ENCODE measurements around the gene PIAS2.

The PIAS2 gene

DNA sequence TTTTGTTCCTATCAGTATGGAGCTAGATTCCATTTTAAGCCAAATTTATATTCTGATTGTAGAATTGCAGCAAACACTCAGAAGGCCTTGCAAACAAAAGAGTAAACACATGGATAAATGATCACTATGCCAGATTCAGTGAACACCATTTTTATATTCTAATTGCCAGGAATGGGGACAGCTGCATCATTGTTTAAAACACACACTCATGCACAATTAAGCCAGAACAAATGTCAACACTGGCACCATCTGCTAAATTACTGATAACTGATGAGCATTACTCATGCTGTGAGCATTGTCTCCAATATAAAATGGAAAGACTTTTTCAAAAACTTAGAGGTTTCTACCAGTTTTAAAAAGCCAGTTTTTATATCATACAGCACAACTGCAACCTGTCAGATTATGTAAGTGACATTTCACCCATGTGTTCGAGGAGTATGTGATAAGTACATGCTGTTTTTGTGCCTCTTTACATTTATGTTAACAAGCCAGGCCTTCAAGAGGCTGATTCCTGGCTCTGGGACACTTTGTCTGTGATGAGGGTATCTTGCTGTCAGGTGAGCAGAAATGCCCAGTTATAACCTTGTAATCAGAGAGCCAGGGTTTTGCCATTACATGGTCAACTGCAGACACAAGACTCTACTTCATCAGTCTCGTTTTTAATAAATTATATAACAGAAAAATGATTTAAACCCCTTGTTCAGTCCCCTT lies 156.1 kb downstream of the PIAS2 start:
- no peak for DNase-seq (ENCODE audit: low read depth in 2 of 2)

DNA sequence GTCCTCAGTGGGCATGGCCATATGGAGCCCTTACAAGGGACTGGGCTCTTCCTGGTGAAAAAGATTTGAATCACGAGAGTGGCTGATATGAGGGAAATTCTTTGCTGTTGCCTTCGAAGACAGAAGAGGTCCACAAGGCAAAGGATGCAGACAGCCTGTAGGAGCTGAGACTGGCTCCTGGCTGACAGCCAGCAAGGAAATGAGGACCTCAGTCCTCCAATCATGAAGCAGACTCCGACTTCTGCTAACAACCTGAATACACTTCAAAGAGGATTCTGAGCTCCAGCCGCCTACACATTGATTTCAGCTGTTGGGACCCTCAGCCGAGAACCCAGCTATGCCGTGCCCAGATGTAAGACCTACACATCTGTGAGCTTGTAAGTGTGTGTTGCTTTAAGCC lies 157.4 kb downstream of the PIAS2 start:
- no peak for DNase-seq (ENCODE audit: low read depth in 2 of 2)

DNA sequence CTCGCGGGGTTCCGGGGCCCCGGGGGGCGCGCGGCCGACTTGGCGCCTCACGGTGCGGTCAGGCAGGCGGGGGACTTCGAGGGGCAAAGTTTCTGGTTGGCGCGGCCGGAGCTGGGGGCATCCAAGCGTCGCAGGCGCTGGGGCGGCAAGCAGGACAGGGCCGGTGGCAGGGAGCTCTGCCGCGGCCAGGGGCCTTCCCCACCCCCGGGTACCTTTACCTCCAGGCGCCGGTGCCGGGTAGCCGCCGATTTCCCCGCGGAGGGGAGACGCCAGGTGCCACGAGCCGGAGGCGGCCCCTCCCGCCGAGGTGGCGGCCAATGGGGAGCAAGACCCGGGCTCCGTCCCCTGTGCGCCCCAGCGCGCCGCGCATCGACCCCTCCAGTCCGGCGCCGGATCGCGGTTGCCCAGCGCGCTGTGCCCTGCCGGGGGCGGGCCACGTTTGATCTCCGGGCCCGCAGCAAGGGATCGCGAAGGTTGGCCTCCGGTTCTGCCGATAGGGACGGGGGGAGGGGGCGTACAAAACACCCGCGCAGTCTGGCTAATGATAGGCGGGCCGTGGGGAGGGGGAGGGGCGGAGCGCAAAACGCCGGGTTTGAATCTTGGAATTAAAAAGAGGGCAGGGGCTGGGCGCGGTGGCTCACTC lies 160.6 kb downstream of the PIAS2 start, which contains the start of gene ST8SIA5:
ST8SIA5 (minus strand) TSS at position 495 of the 643 bp plus-strand sequence. CDS start 545 bp downstream, outside the sequence.
- DNase-seq (ENCODE audit: low read depth in 2 of 2): no peak

DNA sequence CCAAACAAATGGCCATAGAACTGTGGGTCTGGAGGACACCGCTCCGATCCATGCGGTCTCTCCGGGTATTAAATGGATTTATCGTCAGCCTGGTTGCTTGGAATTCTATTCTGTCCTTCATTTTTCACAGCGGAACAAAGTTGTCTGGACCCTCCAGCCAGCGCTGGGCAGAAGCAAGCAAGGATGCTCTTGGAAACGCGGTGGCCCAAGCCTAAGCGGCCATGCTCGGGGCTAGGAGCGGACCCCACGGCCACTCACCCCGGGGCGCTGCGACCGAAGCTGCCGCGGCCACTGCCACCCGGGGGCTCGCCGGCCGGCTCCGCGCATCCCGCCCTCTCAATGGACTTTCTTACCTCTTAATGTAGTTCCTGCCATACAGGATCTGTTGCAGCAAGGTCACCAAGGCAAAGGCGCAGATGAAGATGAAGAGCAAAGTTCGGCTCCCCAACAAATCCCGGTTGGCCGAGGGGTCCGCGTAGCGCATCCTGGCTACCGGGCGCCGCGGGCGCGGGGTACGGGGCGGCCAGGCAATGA lies 161.2 kb downstream of the PIAS2 start:
- no peak for DNase-seq (ENCODE audit: low read depth in 2 of 2)

DNA sequence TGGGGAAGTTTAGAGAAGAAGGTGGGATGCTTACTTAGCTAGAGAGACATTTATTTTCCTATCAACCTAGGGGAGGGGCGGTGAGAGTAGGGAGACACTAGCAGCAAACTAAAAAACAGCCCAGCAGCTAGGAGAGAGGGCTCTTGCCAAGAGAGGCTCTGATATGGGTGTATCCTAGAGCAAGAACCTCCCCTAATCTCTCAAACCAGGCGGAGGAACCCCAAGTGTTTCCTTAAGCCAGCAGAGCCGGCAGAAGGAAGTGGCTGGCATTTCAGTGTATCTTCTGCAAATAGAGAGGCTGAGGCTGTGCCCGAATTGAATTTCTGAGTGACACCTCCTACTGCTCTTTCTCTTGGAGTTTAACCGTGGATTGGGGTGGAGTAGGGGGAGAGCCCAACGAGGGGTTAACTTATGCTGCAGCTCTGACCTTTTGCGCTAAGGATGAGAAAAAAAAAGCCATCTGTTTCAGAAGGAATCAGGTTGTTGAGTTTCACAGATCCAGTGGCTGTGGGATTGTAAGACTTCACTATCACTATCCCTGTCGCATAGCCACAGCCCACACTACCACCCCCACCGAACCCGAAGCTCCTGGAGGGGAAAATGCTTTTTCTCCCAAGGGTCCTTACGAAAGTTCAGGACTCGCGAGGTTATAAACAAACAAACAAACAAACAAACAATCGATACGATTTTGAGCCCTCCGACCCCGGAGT lies 161.8 kb downstream of the PIAS2 start:
- DNase-seq (ENCODE audit: low read depth in 2 of 2): no peak

DNA sequence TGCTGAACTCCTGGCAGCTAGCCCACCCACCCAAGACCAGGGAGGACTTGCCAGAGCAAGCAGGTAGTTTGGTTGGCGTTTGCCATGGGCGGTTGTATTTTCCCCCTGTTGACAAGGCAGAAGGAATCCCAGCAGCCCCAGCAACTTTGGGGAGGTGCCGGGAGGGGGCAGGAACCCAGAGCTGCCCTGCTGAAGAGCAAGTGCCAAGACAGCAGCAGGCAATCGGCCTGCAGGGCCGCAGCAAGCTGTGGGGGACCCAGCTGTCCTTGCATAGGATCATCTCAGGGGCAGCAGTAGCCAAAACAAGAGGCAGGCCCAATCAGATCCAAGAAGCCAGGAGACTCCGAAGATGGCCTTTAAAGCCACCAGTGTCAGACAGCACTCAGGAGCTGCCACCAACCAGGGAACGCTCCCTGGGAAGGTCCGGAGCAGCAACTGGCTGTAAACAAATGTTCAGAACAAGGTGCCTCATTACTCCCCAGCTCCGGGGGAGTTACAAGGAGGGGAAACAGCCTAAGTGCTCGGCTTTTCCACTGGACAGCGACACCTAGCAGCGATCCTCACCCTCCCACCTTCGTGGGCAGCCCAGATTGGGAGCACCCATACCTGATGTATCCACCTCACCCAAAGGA lies 162.5 kb downstream of the PIAS2 start:
- DNase-seq (ENCODE audit: low read depth in 2 of 2): no peak

DNA sequence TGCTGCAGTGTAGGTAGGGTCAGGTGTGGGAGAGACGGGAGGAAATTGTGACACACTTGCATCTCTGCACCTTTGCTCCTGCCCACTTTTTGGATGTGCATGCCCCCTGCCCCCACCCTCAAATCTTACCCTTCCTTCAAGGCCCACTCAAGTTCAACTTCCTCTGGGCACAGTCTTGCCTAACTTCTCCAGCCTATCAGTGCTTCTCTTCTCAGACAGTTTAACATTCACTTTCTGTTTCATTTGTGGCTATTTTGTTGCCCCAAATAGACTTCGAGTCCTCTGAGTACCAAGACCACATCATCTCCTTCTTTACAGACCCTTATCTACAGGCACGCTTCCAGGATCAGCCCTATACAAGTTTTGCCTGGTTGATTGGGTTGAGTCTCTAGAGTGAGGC lies 163.1 kb downstream of the PIAS2 start:
- no peak for DNase-seq (ENCODE audit: low read depth in 2 of 2)

Measured in stimulated activated CD8-positive, alpha-beta memory T cell treated with anti-CD3 and anti-CD28 coated beads, Interleukin-15, amount 100 ng/mL, for 4 hours (primary cell).